HG03196 (cell line): ENCODE data around the gene RIPPLY3.
A peak's percentile ranks its signal among the peaks of the same experiment; 100 is the strongest.

Source experiments
- ATAC-seq: cut with Tn5 transposase; IDR thresholded peaks from one replicate; pipeline ENCODE4 v1.9.1; 2021; ENCODE audit not compliant: unreplicated experiment

Gene RIPPLY3

DNA sequence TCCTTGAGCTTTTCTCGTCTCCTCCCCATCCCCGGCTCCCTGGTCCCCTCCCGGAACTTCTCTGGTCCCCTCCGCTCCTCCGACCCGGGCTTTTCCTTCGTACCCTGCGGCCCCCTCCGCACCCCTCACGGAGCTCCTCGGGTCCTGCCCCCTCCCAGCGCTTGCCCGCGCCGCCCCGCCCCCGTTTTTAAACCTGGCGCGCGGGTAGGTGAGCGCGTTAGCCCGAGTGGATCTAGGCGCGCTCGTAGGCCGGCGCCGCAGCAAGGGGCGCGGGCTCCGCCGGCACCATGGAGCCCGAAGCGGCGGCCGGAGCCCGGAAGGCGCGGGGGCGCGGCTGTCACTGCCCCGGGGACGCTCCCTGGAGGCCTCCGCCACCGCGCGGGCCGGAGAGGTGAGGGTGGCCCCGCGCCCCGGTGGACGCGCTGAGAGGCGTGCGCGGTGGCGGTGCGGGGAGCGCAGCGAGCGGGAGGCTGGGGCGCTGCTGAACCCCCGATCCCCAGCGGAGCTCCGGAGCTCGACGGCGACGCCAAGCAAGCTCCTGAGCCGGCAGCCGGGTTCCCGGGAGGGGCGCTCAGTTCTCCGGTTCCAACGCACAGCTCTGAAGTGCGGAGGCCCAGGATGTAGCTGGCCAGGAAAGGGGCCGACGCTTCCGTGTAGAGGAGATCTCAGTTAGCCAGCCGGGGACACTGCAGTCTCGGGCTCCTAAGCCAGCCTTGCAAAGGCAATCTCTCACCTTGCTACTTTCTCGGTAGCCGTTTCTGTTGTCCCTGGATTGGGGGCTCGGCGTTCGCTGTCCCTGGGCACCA is at the start of gene RIPPLY3:
Gene RIPPLY3 (plus strand): TSS at position 217 of the 806 bp plus-strand sequence. CDS start 71 bp downstream, at position 288.
- ATAC-seq: no peak

DNA sequence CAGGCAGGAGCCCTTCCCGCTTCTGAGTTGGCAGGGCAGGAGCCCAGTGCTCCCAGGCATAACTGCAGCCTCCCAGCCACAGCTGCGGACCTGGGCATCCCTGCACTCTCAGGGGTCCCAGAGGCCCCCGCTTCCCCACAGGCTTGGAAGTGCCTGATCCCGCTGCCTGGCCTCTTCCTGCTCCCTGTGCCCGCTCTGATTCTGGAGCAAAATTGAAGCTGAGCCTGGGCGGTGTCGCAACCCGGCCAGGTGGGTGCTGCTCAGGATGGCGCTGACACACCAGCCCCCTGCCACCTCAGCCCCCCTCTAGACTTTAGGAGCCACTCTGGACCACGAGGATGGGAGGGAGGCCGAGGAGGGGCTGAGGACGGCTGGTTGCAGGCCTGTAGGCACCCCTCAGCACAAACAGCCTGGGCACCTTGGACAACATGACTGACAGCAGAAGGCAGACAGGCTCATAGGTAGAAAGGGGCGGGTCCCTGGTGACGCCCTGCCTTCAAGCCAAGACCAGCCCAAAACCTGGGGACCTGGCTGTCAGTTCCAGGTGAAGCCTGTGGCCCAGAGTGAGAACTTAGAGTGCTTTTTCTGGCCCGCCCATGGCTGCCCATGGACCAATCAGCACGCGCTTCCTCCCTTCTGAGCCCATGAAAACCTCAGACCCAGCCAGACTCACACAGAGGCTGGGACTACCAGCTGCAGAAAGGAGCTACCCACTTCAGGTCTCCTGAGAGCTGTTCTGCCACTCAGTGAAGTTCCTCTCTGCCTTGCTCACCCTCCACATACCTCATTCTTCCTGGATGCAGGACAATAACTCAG is 47.3 kb upstream of the RIPPLY3 start:
- no peak for ATAC-seq

DNA sequence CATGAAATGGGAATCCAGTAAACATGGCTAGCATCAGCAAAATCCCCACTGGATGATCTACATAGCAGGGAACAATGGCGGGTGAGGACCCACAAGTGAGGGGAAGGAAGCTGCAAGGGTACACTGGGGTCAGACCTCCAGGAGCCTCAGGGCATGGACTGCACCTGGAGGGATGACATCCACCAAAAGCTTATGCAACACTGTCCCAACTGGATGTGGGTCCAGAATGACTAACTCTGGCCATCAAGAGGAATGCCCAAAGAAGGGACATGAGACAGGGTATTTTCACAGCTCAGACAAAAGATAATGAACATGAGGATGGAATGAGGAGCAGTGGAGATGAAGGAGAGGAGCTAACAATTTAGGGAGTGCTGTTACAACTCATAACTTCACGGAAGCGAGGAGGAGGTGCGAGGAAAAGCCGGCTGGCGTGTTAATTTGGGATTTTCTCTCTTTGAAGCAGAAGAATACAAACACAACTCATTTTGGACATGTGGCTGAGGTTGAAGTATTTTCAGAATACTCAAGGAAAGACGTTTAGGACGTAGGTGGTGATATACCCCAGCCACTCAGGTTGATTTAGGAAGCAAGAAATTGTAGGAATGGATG is 45.7 kb upstream of the RIPPLY3 start:
- ATAC-seq: no peak

GRCh38 chr21:36962098-36962780 is 44.3 kb upstream of the RIPPLY3 start:
- no peak for ATAC-seq

GRCh38 chr21:36964398-36964797 is 42.1 kb upstream of the RIPPLY3 start:
- ATAC-seq: no peak

GRCh38 chr21:36964827-36965719 is 41.4 kb upstream of the RIPPLY3 start:
- no peak for ATAC-seq

- ATAC-seq: no peak
Observed at GRCh38 chr21:36965720-36966065, 40.8 kb upstream of the RIPPLY3 start.

DNA sequence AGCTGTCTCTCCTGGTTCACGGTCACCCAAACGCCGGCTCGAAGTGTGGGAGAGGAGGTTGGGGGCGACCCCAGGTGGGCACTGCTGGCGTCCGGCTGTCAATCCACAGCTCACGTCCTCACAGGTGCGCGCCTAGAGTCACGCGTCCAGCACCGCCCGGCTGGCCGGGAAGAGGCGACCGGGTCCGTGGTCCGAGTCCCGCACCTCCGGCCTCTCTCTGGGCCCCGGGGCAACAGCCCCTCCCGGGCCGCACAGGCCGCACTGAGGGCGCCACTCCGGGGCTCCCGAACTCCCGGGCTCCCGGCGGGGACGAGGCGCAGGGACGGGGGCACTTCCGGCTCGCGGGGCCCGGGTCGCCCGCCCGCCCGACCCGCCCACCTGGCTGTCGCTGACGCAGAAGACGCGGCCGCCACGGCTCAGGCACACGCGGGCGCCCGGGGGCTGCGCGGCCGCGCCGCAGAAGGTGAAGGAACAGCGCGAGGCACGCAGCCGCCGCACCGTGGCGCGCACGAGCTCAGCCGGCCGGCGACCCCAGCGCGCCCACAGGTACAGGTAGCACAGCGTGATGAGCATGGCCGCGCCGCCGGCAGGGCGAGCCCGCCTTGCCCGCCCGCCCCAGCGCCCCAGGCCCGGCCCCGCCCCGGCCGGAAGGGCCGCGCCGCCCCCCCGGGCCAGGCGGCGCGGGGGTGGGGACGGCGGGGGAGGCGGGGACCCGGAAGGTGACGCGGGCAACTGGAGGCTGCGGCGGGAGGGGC is 40.3 kb upstream of the RIPPLY3 start, which contains the start of gene HLCS:
Gene HLCS (minus strand): TSS at position 604 of the 755 bp plus-strand sequence. CDS start 31 bp downstream, at position 573.
- peak; percentile 78 for ATAC-seq

GRCh38 chr21:36966821-36967768 is 39.4 kb upstream of the RIPPLY3 start:
- ATAC-seq: peak; percentile 27

GRCh38 chr21:36968414-36968813 is 38.1 kb upstream of the RIPPLY3 start:
- ATAC-seq: no peak

DNA sequence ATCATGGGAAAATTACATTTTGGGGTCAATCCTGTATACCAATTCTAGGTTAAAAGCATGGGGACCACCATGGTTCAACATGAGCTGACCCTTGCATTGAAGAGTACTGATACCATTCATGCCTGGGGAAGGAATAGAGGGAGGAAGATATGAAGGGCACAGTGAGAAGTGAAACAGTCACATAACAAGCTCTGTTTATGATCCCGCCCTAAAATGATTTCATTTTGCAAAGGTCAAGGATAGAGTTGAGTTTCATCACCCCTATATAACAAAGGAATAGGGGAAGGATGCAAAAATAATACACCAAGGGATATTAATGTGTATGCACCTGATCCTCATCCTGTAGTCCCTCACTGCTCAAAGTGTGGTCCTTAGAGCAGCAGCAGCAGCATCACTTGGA is 37.5 kb upstream of the RIPPLY3 start:
- ATAC-seq: no peak

DNA sequence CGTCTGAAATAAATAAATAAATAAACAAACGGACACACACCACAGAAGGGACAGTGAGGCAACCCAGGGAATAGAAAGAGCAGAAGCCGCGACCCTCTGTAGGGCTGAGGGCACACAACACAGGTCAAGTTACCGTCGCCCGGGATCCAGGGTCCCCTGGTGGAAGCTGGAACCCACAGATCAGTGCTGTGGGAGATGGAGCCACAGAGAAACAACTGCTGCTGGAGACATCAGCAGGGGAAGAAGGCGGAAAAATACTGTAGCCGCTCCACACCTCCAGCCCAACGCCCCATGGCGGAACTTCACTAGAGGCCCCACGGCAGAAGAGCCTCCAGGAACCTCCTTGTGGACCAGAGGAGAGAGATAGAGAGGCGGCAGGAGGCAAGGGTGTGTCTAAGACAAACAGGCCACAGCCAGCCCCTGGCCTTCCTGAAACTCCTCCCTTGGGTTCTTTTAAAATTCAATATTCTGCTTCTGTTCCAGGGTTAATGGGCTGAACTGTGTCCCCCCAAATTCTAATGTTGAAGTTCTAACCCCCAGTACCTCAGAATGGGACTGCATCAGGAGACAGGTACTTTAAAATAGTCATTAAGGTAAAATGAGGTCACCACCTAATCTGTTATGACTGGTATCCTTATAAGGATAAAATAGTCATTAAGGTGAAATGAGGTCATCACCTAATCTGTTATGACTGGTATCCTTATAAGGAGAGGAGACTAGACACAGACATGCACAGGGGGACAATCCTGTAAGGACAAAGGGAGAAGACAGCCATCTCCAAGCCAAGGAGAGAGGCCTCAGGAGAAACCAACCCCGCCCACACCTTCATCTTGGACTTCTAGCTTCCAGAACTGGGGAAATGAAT is 32.3 kb upstream of the RIPPLY3 start:
- ATAC-seq: no peak

DNA sequence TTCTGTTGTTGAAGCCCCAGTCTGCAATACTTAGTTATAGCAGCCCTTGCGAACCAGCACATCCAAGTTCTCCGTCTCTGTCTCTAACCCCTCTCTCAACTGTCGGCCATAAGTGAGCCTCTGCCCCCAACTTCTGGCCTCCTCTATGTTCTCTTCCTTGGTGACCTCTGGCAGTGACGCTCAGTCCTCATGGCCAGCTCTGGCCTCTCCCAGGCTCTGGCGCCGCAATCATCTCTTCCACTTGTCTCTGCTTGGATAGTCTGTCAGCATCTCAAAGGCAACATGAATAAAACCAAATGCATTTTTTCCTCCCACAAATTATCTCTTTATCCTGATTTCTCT is 31.7 kb upstream of the RIPPLY3 start:
- no peak for ATAC-seq

- ATAC-seq: no peak
Observed at GRCh38 chr21:36976228-36976861, 30.2 kb upstream of the RIPPLY3 start.

GRCh38 chr21:36976882-36977651 is 29.4 kb upstream of the RIPPLY3 start:
- peak; percentile 50 for ATAC-seq
